ENCODE data around the gene LRRC8B. TPM values are rescaled to one million over a fixed set of nuclear protein-coding genes. Genes with fewer than 3 reads are reported as not detected.

The LRRC8B gene
- total RNA-seq, 2 donors from 2014 or later: 5.5 to 6.5 TPM

DNA sequence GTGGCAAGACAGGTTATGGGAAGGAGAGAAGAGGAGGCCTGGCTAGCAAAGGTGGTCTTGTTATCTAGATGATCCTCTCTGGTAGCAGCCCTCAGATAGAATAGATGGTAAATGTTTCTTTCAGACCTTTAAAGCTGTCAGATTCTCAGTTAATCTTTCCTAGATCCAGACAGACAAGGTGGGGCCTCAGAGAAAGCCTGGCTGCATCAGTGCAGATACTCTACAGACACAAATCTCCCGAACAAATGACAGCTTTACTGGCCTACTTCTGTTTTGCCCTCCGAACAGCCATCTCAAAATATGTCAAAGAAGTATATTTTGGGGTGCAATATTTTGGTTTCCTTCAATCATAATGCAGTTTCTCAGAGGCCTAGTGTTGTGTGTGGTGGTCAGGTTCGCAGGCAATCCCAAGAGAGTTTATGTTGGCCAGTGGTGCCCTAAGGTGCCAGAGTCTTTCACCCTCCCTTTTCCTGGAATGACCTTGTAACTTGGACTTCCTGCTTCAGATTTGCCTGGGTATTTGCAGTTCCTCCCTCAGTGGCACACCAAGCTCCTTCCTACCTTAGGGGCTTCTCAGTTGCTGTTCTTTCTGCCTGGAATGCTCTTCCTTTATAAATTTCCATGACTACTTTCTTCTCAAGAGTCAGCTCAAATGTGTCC, 7.0 kb downstream of the LRRC8B start:
- H3K4me1 ChIP-seq (ENCODE audit: control insufficient read depth in 1 of 2, low read depth in 2 of 2): no peaks in the 10 kb centered on the region
- no peak overlapping the region for H3K27ac ChIP-seq
- no peaks in the 10 kb centered on the region for H3K27me3 ChIP-seq (replicated peaks; ENCODE audit: insufficient read depth)
- H3K36me3 ChIP-seq: no peaks in the 10 kb centered on the region
- H3K4me3 ChIP-seq: no peak overlapping the region
- ATAC-seq (ENCODE audit: insufficient number of reproducible peaks, low FRiP score, low read depth) (no peak), DNase-seq (ENCODE audit: low spot score) (no peak)
- no peaks in the 10 kb centered on the region for H3K9me3 ChIP-seq
- TF ChIP-seq, protein P1, sequence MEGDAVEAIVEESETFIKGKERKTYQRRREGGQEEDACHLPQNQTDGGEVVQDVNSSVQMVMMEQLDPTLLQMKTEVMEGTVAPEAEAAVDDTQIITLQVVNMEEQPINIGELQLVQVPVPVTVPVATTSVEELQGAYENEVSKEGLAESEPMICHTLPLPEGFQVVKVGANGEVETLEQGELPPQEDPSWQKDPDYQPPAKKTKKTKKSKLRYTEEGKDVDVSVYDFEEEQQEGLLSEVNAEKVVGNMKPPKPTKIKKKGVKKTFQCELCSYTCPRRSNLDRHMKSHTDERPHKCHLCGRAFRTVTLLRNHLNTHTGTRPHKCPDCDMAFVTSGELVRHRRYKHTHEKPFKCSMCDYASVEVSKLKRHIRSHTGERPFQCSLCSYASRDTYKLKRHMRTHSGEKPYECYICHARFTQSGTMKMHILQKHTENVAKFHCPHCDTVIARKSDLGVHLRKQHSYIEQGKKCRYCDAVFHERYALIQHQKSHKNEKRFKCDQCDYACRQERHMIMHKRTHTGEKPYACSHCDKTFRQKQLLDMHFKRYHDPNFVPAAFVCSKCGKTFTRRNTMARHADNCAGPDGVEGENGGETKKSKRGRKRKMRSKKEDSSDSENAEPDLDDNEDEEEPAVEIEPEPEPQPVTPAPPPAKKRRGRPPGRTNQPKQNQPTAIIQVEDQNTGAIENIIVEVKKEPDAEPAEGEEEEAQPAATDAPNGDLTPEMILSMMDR (IDR thresholded peaks at IDR 0.05): no peak

DNA sequence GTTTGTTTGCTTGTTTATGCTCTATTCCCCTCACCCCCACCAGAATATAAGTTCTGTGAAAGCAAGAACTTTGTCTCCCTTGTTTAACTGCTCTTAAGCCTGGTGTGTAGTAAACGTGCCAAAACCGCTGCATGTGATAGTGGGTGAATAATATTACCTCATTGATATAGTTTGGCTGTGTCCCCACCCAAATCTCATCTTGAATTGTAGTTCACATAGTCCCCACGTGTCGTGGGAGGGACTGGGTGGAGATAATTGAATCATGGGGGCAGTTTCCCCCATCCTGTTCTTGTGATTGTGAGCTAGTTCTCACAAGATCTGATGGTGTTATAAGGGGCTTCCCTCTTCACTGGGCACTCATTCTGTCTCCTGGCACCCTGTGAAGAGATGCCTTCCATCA, 7.6 kb downstream of the LRRC8B start:
- Histone ChIP-seq H3K36me3 (no peaks in the 10 kb centered on the region), H3K4me1 (ENCODE audit: control insufficient read depth in 1 of 2, low read depth in 2 of 2) (no peaks in the 10 kb centered on the region), H3K27ac (no peak overlapping the region), H3K9me3 (no peaks in the 10 kb centered on the region), H3K4me3 (no peak overlapping the region), H3K27me3 (replicated peaks; ENCODE audit: insufficient read depth) (no peaks in the 10 kb centered on the region)
- TF ChIP-seq, protein P1 (IDR thresholded peaks at IDR 0.05): no peak
- DNase-seq (ENCODE audit: low spot score) (no peak), ATAC-seq (ENCODE audit: insufficient number of reproducible peaks, low FRiP score, low read depth) (no peak)

DNA sequence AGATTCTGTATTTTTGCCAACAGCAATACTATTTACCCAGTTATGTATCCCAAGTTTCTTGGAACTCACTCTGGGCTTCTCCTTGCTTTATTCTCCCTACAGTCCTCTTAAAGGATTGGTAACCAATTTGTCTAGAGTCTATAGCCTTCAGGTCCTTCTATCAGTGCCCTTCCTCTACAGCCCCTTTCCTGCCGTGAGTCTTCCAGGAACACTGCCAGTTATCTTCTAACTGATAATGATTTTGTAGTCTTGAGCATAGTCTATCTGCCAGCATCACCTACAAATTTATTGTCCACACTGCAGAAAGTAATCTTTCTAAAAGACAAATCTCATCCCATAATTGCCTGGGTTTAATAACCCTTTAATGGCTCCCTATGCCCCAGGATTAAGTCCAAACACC, 8.2 kb downstream of the LRRC8B start:
- no peak for ATAC-seq (ENCODE audit: insufficient number of reproducible peaks, low FRiP score, low read depth)

DNA sequence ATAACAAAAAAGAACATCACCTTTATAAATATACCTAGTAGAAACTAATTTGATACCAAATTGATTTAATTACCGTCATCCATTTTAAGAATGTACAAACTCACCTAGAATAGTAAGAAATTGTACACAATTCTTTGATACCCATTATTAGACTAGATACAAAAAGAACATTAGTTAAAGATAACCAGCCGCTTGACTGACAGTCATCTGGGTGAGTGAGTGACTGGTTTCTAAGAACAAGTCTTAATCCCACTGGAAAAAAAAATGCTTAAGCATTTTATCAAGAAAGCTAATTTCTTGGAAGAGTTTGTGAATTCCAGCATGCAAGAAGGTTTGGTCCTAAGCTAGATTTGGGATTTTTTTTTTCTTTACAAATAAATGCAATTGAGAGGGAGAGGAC, 10.9 kb downstream of the LRRC8B start:
- Histone ChIP-seq H3K36me3 (no peaks in the 10 kb centered on the region), H3K27me3 (replicated peaks; ENCODE audit: insufficient read depth) (no peaks in the 10 kb centered on the region), H3K9me3 (no peaks in the 10 kb centered on the region), H3K4me3 (no peak overlapping the region), H3K27ac (no peak overlapping the region), H3K4me1 (ENCODE audit: control insufficient read depth in 1 of 2, low read depth in 2 of 2) (no peaks in the 10 kb centered on the region)
- TF ChIP-seq, protein P1 (IDR thresholded peaks at IDR 0.05): no peak
- DNase-seq (ENCODE audit: low spot score): no peak
- ATAC-seq (ENCODE audit: insufficient number of reproducible peaks, low FRiP score, low read depth): no peak

More for the DNA sequence above, 8.2 kb downstream of the LRRC8B start:
- H3K27me3 ChIP-seq (replicated peaks; ENCODE audit: insufficient read depth): no peaks in the 10 kb centered on the region
- H3K9me3 ChIP-seq: no peaks in the 10 kb centered on the region
- no peak overlapping the region for H3K27ac ChIP-seq
- TF ChIP-seq, protein P1 (IDR thresholded peaks at IDR 0.05): no peak
- no peak overlapping the region for H3K4me3 ChIP-seq
- DNase-seq (ENCODE audit: low spot score): no peak
- no peaks in the 10 kb centered on the region for H3K4me1 ChIP-seq (ENCODE audit: control insufficient read depth in 1 of 2, low read depth in 2 of 2)
- H3K36me3 ChIP-seq: no peaks in the 10 kb centered on the region

DNA sequence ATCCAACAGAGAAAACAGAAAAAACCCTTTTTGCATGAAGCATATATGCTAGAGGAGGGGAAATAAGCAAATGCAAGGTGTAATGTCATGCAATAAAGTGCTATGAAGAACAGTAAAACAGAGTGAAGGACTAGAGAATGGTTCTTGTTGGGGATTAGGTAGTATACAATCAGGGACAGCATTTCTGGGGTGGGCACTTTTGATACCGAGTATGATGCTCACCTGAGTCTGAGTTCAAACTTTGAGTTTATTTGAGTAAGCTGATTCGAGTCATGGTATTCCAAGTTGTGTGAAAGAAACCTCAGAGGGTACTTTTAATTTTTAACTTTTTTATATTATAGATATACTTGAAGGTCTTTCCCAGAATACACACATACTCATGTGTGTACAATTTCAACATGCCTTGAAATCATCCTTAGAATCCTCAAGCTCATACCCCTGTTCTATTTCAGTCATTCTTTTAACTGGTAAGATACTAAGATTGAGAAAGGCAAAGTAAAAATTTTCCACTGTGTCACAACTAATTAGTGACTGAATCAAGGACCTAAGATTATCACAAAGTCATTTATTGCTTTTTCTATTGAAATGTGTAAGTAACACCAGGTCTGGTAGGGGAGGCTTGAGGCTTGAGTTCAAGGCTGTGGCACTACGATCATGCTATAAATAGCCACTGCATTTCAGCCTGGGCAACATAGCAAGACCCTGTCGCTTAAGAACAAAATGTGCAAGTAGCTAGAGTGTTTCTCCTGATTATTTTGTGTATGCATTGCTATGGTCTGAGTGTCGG, 12.1 kb downstream of the LRRC8B start:
- DNase-seq (ENCODE audit: low spot score) (no peak), ATAC-seq (ENCODE audit: insufficient number of reproducible peaks, low FRiP score, low read depth) (no peak)
- H3K36me3 ChIP-seq: no peaks in the 10 kb centered on the region
- H3K4me3 ChIP-seq: no peak overlapping the region
- TF ChIP-seq, protein P1 (IDR thresholded peaks at IDR 0.05): no peak
- no peaks in the 10 kb centered on the region for H3K4me1 ChIP-seq (ENCODE audit: control insufficient read depth in 1 of 2, low read depth in 2 of 2)
- no peaks in the 10 kb centered on the region for H3K9me3 ChIP-seq
- H3K27ac ChIP-seq: no peak overlapping the region
- H3K27me3 ChIP-seq (replicated peaks; ENCODE audit: insufficient read depth): no peaks in the 10 kb centered on the region

Measured in thoracic aorta (tissue), 2 donors.